ENCODE measurements around the gene CCDC39. TPM values are rescaled to one million over a fixed set of nuclear protein-coding genes. Genes with fewer than 3 reads are reported as not detected.

CCDC39 gene
- polyA plus RNA-seq, 1 of the 3 experiments (the other 2 are of a cell fraction): not detected

GRCh38 chr3:180564676-180565075, 114.6 kb downstream of the CCDC39 start:
- Histone ChIP-seq H3K27ac (ENCODE audit: low read depth in 2 of 2, low read length in 1 of 2) (no peak overlapping the region), H3F3A (replicated peaks; ENCODE audit: insufficient read depth) (no peaks in the 10 kb centered on the region), H3K4me1 (ENCODE audit: control insufficient read depth in 1 of 2, insufficient read depth in 2 of 2, low read depth in 1 of 2, low read length in 1 of 2) (no peaks in the 10 kb centered on the region), H3K9ac (no peak overlapping the region), H3K79me2 (ENCODE audit: insufficient read depth) (no peaks in the 10 kb centered on the region), H3K36me3 (replicated peaks in 1 of 2; ENCODE audit: control insufficient read depth in 1 of 2, insufficient read depth in 2 of 2, low read length in 1 of 2) (no peaks in the 10 kb centered on the region), H3K27me3 (ENCODE audit: insufficient read depth) (no peaks in the 10 kb centered on the region), H3K4me2 (no peak overlapping the region), H2AFZ (ENCODE audit: low read depth) (no peak overlapping the region), H4K20me1 (ENCODE audit: insufficient read depth) (no peaks in the 10 kb centered on the region), H3K9me2 (no peaks in the 10 kb centered on the region), H3K4me3 (ENCODE audit: low read depth in 2 of 2, low read length in 1 of 2) (no peak overlapping the region), H3K9me3 (no peaks in the 10 kb centered on the region)
- POLR2A ChIA-PET: no interaction called here
- no peak for DNase-seq
- CTCF ChIA-PET: no interaction called here
- TF ChIP-seq EZH2phosphoT487 (IDR thresholded peaks at IDR 0.05; ENCODE audit: borderline replicate concordance, low read depth) (no peak), ELF1 (IDR thresholded peaks at IDR 0.05) (no peak), RXRA (IDR thresholded peaks at IDR 0.05; ENCODE audit: borderline replicate concordance, low read depth) (no peak)
- WGBS (ENCODE audit: low lambda C conversion rate): 73% methylated on average over 2 of the region's 2 CpGs

Small RNA genes within 50 kb of the gene (small RNA-seq; reads per million reads assigned to genes)
- gene AC068298.1: 0 reads per million in 7 experiments
- 0 to 0.10 (median 0) reads per million in 7 experiments for gene RNU6-486P

Other genes starting within 250 kb of the CCDC39 start
- gene TTC14, start 77.3 kb downstream of the CCDC39 start, polyA plus RNA-seq (2012; rRNA removed): 20.6 and 35.4 TPM in 2 replicates
- gene FXR1, start 233.2 kb upstream of the CCDC39 start, polyA plus RNA-seq (2012; rRNA removed): 114 and 132 TPM in 2 replicates